ENCODE results near the gene SLX4IP.

- no peak for TF ChIP-seq CTCF (conservative IDR thresholded peaks at IDR 0.05; ENCODE audit: low read depth, low read length)
- no peak for TF ChIP-seq EZH2phosphoT487 (IDR thresholded peaks at IDR 0.05; ENCODE audit: borderline replicate concordance, low read length)
Measured at GRCh38 chr20:10668677-10669368, 233.7 kb downstream of the SLX4IP start.

Measured in PC-3 (cell line).